HG02642 (cell line): ENCODE data around the gene SLC13A4.
"Not testable (repeated sequence)": the region's sequence is repeated elsewhere in the genome, so short reads cannot be mapped to it uniquely, and the experiment has no call there.

Experiments
- ATAC-seq: cut with Tn5 transposase; IDR thresholded peaks from one replicate; pipeline ENCODE4 v1.9.1; 2021; ENCODE audit warnings: mild to moderate bottlenecking; ENCODE audit not compliant: unreplicated experiment, poor library complexity

The SLC13A4 gene

DNA sequence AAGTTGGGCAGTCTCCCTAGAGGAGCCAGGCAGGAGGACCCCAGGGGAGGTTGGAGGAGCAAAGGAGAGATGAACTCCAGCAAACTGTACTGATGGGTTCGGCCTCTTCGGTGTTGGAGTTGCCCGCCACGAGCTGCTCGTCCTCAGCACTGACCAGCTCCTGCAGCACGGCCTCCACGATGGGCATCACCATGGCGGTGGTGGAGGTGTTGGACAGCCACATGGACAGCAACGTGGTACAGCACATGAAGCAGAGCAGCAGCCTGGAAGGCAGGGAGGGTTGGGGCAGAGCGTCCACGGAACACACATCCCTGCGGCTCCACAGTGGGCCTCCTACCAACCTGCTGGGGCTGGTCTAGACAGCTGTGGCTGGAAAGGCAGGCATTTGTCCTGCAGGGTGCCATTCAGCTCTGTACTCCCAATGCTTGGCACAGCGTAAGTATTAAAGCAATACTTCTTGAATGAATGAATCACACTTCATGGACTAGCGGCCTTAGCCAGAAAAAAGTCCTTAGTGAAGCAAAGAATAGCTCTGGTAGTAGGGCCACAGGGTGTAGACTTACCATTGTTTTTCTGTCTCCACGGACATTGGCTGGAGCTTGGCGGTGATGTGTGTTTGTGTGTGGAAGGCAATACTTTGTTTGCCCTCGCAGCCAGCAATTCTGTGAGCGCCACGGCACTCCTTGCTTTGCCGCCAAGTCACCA, 21.8 kb downstream of the SLC13A4 start:
- ATAC-seq = no peak

DNA sequence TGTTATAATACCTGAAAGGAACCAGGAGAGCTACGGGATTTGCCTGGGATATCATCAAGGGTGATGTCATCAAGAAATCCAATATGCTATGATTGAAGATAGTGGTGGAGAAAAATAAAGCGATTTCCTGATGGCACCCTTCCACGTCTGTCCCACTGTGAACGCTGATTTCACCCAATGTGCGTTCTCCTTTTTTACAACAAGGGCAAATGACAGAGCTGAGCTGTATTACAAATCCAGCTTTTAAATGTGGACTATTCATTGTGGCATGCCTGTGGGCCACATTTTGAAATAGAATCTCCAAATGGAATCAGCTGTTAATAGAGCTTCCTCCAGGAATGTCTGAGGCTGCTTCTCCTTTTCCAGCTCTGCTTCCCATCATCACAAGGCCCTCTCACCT, 23.3 kb downstream of the SLC13A4 start:
- ATAC-seq = no peak

DNA sequence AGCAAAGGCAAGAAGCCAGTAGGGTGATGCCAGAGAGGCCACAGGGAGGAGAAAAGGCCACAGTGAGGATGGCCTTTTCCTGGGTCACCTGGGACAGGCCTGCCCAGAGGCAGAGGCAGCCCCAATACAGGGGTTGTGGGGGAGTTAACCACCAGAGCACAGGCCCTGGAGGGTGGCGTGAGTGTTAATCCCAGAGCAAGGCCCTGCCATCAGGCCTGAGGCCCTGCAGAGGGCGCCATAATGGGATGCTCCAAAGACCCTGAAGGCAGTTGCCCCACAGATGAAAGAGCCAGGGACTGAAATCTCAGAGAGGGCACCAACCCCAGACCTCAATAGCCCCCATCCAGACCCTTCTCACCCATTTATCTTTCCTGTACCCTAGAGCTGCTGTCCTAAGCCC, 23.9 kb downstream of the SLC13A4 start:
- ATAC-seq = no peak

DNA sequence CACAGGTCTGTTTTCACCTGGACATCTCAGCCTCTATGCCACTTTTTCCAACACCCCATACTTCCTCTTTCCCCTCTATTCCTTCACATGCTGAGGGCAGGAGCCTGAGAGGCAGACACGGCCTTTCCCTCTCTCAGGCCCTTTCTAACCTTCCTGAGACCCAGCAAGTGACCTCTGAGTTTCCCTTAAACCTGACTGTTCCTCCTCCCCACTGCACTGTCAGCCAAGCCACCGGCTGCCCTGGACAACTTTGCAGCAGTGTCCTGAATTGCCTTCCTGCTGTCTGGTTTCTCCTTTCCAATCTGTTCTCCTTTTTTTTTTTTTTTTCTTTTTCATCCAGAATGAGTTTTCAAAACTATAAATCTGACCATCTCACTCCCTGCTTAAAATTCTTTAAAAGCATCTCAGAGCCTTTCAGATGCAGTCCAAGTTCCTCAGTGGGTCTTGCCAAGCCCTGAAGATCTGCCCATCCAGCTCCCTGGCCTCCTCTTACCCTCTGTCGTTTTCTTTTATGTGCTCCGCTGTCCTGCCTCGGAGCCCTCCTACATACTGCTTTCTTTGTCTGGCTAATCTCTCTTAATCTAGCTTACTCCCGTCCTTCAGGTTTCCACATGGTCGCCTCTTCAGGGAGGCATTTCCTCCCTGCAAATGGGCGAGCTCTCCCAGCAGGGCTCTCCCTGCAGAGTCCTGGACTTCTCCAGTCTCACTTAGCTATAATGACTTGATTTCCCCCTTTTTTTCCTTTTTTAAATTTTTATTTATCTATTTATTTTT, 30.5 kb downstream of the SLC13A4 start:
- no peak for ATAC-seq

DNA sequence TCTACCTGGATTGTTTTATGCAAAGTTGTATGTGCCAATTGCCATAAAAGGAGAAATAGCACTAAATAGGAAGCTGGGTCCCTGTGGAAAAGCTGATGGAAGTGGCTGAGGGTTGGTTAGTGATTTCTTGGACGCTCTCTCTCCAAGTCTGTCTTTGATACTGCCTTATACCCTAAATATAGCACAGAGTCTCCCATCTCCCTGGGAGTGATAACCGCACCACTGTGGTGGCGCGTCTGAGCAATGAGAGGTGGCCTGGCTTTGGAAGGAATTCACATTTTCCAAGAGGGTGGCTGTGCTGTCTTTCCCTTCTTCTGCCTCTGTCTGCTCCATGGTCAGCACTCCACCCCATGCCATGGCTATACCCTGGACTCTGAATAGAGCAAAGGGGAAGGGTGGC, 34.4 kb downstream of the SLC13A4 start:
- ATAC-seq = no peak

DNA sequence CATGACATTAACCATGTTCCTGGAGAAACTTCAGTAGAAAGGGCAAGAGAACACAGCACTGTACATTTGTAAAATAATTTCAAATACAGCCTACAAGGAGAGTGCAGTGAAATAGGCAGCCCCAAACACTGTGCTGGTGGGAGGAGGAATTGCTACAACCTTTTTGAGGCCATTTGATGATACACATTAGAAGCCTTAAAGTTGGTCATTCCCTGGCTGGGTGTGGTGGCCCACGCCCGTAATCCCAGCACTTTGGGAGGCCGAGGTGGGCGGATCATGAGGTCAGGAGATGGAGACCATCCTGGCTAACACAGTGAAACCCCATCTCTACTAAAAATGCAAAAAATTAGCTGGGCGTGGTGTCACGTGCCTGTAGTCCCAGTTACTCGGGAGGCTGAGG, 35.4 kb downstream of the SLC13A4 start:
- not testable (repeated sequence) for ATAC-seq

DNA sequence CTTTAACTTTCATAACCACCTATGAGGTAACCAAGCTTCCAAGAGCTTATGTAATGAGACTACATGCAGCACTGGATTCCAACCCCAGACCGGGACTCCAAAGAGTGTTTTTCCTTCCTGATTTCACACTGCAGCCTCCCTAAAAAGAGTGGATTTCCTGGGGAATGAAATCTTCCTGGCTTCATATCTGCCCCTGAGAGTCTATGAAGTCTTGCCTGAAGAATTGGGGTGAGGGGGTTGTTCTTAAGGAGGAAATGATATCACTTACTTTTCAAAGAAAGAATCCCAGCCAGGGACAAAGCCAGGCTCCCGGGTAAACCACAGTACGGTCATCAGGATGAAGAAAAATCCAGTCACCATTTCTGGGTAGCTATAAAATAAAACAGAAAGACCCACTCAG, 35.9 kb downstream of the SLC13A4 start:
- ATAC-seq = no peak

DNA sequence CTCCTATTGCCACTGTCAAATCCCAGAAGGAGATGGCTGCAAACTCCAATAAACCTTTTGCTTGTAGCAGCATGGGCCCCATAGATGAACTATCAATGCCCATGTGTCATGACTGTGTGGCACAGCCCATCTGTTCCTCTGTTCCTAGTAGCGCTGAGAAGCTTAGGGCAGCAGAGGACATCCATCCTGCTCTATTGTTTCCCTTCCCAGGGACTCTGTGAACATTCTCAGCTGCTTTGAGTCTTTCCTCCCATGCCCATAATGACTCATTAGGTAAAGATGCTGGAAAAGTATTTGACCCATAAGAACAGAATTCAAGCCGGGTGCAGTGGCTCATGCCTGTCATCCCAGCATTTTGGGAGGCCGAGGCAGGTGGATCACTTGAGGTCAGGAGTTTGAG, 37.4 kb downstream of the SLC13A4 start:
- no peak for ATAC-seq

DNA sequence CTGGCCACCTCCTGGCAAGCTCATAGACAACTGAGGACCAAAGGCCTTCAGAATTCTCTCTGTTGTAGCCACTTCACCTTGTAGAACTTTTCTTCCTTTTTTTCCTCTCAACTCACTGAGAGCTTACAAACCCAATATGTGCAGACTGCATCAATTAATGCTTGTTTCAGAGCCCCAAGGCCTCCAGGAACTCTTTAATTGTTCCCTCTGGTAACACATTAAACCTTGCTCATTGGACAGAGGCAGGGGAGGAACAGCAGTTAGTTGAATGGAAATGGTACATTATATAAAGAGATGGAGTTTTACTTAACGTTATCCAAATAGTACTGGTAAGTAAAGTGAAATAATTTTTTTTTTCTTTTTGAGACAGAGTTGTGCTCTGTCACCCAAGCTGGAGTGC, 40.5 kb downstream of the SLC13A4 start:
- ATAC-seq = no peak

DNA sequence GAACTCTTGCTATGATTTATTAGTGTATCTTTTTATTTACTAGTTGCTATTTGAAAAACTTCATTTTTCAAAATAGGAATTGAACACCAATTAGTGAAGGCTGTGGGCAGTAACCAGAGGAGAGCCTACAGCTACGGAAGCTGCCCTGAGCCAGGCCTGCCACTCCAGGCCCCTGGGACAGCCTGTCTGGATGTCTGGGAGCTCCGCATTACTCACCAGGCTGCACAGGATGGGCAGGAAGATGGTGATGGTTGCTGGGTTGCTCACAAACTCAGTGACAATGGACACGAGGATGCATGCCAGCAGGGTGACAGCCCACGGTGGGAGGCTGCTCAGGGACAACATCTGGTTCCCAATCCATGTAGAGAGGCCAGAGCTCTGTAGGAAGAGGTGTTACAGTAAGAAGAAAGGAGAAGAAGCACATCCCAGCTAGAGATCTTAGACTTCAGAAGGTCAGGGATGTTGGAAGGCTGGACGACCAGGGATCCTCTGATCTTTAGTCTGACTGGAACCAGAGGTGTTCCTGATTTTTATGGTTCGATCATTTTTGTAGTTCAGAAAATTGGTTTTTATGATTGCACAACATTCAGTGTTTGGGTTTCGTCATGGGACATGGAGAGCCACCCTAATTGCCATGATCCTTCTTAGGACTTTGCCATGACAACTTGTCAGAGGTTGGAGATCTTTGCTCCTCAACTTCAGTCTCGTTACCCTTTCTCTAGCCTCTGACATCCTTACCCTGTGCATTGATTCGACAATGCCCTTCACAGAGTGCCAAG, 42.5 kb downstream of the SLC13A4 start:
- no peak for ATAC-seq

DNA sequence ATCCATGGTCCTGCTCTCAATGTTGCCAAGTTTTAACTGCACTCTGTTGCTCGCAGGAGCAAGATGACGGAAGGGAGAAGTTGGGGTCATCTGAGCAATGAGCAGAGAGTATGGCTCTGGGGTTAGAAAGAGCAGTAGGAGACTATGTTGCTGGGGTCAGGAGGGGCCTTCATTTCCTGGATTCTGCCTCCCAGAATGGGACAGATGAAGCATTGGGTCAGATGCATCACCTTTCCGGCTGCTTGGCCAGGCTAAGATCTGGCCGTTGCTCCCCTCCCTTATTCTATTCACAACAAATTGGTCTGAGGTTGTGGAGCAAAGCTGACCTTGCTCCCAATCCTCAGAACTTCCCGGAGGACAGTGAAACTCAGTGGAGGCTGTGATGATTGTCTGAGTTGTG, 43.3 kb downstream of the SLC13A4 start:
- no peak for ATAC-seq

DNA sequence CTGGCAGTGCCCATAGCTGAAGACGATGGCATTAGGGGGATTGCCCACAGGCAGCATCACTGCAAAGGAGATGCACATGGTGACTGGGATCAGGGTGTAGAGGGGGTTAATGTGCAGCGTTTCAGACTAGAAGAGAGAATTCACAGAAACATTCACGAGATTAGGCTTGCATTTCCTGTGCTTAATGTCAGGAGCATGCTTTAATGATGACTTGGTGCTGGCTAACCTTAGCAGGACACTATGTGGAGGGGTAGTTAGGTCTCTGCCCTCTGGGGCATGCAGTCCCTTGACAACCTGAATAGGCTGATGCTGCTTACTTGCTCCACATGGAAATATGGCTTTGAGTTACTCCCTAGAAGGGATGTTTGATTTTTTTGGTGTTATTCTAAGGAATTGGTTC, 43.9 kb downstream of the SLC13A4 start:
- ATAC-seq = no peak

DNA sequence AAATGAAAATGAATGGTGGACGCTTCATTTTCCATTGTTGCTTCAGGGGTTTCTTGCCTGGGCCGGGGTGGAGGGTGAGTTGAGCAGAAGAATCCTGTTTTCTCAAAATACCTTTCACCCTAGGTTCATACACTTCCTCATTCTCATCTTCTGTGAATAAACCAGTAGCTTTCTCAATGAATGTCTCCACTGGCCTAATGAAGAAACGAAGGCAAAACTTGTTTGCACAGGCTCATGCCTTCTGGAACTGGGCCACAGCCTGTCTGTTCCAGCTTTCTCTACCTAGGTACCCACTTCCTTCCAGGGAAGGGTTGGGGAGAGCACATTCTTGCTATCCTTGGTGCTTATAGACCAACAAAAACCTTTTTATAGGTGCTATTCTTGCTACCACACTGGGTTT, 44.4 kb downstream of the SLC13A4 start:
- ATAC-seq = no peak

DNA sequence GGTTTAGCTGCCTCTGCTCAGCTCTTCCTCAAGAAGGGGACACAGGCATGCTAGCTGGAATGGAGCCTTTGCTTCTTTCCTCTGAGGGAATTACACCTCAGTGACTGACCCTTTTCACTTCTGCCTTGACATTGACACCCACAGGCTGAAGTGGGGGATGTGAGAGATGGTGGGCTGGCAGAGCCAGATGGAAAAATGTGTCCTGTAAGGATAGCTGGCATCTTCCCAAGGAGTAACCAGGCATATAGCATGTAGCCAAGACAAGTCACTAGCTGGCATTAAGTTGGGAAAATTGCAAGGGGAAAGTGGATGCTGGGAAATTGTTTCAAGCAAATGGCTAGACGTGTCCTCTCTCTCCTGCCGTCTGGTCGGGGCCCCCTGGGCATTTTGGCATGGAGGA, 45.8 kb downstream of the SLC13A4 start:
- no peak for ATAC-seq

DNA sequence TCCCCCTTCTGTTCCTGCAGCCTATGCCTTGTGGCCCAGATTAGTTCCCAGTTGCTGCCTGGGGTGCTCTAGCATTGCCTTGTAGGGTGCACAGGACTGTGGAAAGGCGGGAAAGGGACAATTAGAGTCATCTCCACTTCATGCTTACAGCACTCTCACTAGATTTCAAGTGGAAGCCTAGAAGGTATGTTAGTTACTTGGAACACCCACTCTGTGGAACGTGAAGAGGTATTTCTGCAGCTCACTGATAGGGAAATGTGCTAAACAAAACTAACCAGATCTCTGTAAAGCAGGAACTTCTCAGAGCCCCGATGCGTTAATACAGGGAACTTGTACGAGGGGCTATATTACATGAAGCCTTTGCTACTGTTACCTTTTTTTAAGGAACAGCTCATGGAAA, 46.2 kb downstream of the SLC13A4 start:
- ATAC-seq = no peak

DNA sequence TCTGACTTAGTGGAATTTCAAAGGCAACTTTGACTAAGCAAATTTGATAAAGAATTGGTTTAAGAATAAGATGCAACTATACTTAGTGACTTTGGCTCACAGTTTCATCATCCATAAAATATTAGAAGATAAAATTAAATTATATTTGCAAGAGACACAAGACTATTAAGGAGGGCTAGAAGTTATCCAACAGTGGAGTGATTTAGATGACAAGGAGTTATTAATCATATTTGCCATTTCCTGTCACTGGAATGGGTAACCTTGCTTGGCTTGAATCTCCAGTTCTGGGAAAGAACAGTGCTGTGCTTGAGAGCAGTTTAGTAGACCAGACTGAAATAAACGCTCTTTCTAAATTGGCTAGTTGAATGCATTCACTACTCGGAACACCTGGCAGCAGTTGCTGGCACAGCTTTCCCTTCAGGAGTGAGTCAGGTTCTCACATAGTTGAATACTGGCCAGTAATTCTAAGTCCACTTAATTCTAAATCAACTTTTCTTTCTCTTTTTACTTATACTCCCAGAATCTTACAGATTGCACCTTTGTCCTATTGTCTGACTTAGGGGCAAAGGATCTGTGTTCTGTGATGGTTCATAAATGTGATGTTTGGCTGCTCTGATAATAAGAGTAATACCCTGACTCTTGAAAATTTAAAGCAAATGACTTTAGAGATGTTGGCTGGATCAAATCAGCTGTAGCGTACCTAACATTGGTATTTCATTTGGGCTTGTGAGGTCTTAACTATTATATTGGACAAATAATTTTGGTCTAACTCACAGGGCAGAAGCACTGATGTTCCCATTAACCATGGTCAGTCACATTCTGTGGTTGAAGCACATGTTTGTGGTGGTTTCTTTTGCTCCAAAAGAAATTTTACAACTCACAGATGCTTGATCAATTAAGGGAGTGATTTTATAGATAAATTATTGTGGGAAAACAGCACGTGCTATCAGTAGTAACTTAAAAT, 49.1 kb downstream of the SLC13A4 start:
- ATAC-seq = no peak

DNA sequence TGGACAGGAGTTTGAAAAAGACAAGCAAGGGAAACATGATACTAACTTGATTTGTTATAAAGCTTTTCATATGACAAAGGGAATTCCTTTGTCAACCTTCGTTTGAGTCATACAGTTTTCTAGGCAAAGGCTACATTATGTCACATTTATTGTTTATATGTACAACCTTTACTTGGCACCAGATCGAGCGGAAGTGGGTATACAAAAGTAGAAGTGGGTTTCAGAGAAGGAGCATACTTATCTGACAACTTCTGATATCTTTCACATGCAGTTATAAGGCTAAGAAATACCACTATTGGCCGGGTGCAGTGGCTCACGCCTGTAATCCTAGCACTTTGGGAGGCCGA, 54.7 kb downstream of the SLC13A4 start:
- ATAC-seq = no peak

DNA sequence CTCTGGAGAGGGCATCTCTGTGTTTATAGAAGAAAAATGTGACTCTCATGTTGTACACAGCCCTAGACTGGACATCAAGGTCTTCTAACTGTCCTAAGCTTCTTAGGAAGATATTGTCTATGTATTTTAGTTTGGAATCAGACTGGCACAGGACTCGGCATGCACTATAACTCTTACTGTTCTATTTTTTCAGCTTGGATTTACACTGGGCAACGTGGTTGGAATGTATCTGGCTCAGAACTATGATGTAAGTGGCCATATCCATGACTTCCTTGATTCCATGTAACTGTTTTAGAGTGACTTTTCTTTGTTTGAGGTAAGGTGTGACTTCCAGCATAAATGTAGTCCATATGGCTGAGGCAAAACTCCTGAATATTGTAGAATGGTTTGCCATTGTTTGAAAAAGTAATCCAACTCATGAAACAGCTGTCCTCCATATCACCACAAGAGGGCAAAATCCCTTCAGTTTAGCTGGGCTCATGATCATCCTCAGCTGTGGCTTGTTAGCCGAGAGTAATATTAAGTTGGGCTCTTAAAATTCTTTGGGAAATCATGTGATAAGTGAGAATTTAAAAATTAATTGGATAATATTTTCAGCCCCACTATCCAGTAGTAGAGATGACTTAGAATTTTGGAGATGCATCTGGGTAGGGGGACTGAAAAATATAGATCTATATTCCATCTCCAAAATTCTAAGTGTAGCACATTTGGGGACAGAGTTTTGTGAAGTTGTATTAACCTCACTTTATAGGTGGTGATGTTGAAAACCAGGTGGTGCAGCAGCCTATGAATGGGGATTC, 55.2 kb downstream of the SLC13A4 start:
- ATAC-seq = peak; percentile 73

DNA sequence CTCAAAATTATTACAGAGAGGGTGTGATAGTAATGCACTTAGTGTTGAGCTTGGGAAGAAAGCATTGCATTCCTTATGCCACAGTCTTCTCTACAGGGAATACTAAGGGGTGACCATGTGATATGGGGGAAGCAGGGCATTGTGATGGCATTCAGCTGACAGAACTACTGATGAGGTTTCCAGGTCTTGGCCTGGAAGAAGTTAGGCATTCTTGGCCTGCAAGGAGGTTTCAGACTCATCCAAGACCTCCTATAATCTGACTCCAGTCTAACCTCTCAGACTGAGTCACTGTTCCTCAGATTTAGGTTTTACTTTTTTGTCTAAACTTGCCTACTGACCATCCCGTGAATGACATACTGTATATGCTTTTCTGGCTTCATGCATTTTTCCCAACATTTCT, 57.8 kb downstream of the SLC13A4 start:
- no peak for ATAC-seq

DNA sequence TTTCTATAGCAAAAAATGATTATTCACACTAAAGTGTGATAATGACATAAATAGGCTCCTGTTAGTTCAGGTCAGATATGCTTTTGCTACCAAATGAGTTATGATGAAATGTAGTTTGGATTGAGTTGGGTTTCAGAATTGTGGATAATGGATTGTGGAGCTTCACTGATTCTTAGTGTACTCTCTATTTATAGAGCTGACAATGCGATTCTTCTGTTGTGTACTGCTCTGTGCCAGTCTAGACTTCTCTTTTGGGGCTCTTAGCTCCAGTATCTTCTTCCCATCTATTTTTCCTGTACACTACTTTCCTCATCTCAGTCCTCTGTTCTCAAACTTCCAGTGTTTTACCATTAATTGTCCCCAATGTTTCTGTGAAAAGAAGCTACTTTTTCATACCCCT, 58.2 kb downstream of the SLC13A4 start:
- no peak for ATAC-seq
